Measurements from ENCODE around the gene NEK2. TPM values are rescaled to one million over a fixed set of nuclear protein-coding genes. Genes with fewer than 3 reads are reported as not detected.

The NEK2 gene
- total RNA-seq, 1 experiment from 2014 or later = 45.7 TPM

DNA sequence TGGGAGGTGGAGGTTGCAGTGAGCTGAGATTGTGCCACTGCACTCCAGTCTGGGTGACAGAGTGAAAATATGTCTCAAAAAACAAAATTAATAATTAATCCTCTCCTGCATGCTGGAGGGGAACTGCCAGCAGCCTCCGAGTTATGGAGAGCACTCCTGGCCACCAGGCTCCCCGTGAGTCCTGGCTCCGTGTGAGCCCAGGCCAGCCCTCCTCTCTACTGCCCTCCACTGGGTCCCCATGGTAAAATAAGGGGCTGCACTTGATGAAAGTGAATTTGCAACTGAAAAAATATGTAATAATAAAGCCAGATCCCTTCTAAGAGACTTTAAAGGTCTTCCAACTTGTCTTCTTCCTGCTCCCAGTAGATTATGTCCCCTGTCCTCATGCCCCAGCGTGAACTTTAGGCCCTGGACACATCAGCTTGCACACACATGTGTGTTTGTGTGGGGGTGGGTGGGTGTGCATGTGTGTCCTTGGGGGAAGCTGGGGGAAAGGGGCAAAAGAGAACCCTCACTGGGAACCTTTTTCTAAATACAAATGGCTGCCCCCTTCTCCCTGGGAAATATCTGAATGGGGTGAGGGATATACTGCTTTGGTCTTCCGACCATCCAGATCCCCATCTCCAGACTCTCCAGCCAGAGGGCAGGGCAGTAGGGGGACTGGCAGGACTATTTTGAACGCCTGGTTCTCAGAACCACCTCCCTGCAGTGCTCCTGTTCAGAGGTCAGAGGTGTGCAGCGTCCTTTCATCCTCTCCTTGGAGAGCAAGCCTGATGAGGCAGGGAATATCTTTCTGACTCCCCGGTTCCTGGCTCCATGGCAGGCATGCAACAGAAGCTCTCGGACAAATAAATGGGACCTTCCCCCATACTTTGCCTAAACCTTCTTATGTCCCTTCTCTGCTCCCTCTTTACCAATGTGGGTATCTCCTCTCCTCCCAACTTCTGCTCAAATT is 26.2 kb downstream of the NEK2 start:
- Histone ChIP-seq H3K4me1 (ENCODE audit: insufficient read depth, low read length, poor library complexity, severe bottlenecking) (no peaks in the 10 kb centered on the region), H3K4me3 (ENCODE audit: low read depth, low read length, poor library complexity, severe bottlenecking) (no peak overlapping the region), H3K27me3 (replicated peaks; ENCODE audit: insufficient read depth, low read depth, low read length, poor library complexity) (no peaks in the 10 kb centered on the region), H3K9me3 (ENCODE audit: low read depth, low read length, poor library complexity, severe bottlenecking) (no peaks in the 10 kb centered on the region), H3K27ac (ENCODE audit: low read depth, low read length, poor library complexity, severe bottlenecking) (no peak overlapping the region), H3K36me3 (ENCODE audit: insufficient read depth, low read length, poor library complexity, severe bottlenecking) (no peaks in the 10 kb centered on the region)
- TF ChIP-seq CTCF (conservative IDR thresholded peaks at IDR 0.05; ENCODE audit: low read depth, low read length) (peak; percentile 62), EZH2 (IDR thresholded peaks at IDR 0.05; ENCODE audit: borderline replicate concordance, low read depth, low read length, poor library complexity, severe bottlenecking) (no peak)
- DNase-seq (ENCODE audit: low spot score) = peak; percentile 52
- intact Hi-C loops (cut with micrococcal nuclease; ENCODE audit: unreplicated experiment) = no loop called here
- ChIA-PET POLR2A (ENCODE audit: low non-redundant PET) (no interaction called here), CTCF (no interaction called here)
- BruUV-seq (replicated peaks) = no TSS peak

GRCh38 chr1:211648336-211648735 is 27.1 kb downstream of the NEK2 start:
- no peak for DNase-seq (ENCODE audit: low spot score)
- intact Hi-C loops (cut with micrococcal nuclease; ENCODE audit: unreplicated experiment) = no loop called here
- POLR2A ChIA-PET (ENCODE audit: low non-redundant PET) = no interaction called here

DNA sequence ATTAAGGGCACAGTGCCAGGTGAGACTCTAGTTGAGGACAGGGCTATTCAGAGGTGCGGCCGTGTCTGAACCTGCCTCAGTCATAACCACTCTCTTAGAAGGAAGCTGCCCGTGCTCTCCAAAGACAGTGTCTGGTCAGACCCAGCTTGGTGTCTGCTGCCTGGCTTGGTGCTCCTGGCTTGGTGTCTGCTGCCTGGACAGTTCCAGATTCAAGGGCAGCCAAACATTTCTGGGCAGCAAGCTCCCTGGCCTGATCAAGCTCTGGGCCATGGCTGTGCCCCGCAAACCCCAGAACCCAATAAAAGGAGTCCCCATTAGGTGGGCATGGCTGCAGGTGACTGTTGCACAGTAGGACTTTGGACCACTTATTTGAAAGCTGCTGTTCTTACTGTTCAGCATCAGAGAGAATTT is 27.7 kb downstream of the NEK2 start:
- TF ChIP-seq CTCF (conservative IDR thresholded peaks at IDR 0.05; ENCODE audit: low read depth, low read length) (no peak), EZH2 (IDR thresholded peaks at IDR 0.05; ENCODE audit: borderline replicate concordance, low read depth, low read length, poor library complexity, severe bottlenecking) (no peak)
- Histone ChIP-seq H3K36me3 (ENCODE audit: insufficient read depth, low read length, poor library complexity, severe bottlenecking) (no peaks in the 10 kb centered on the region), H3K9me3 (ENCODE audit: low read depth, low read length, poor library complexity, severe bottlenecking) (no peaks in the 10 kb centered on the region), H3K4me3 (ENCODE audit: low read depth, low read length, poor library complexity, severe bottlenecking) (no peak overlapping the region), H3K4me1 (ENCODE audit: insufficient read depth, low read length, poor library complexity, severe bottlenecking) (peaks cover 4% of the 10 kb centered on the region), H3K27ac (ENCODE audit: low read depth, low read length, poor library complexity, severe bottlenecking) (no peak overlapping the region), H3K27me3 (replicated peaks; ENCODE audit: insufficient read depth, low read depth, low read length, poor library complexity) (no peaks in the 10 kb centered on the region)
- ChIA-PET POLR2A (ENCODE audit: low non-redundant PET) (no interaction called here), CTCF (no interaction called here)
- intact Hi-C loops (cut with micrococcal nuclease; ENCODE audit: unreplicated experiment) = no loop called here
- no TSS peak for BruUV-seq (replicated peaks)
- DNase-seq (ENCODE audit: low spot score) = no peak

More at GRCh38 chr1:211648336-211648735, 27.1 kb downstream of the NEK2 start:
- TF ChIP-seq CTCF (conservative IDR thresholded peaks at IDR 0.05; ENCODE audit: low read depth, low read length) (no peak), EZH2 (IDR thresholded peaks at IDR 0.05; ENCODE audit: borderline replicate concordance, low read depth, low read length, poor library complexity, severe bottlenecking) (no peak)
- CTCF ChIA-PET = no interaction called here
- no peaks in the 10 kb centered on the region for H3K9me3 ChIP-seq (ENCODE audit: low read depth, low read length, poor library complexity, severe bottlenecking)
- no peak overlapping the region for H3K4me3 ChIP-seq (ENCODE audit: low read depth, low read length, poor library complexity, severe bottlenecking)
- H3K4me1 ChIP-seq (ENCODE audit: insufficient read depth, low read length, poor library complexity, severe bottlenecking) = peaks cover 4% of the 10 kb centered on the region
- H3K27ac ChIP-seq (ENCODE audit: low read depth, low read length, poor library complexity, severe bottlenecking) = no peak overlapping the region
- no TSS peak for BruUV-seq (replicated peaks)
- no peaks in the 10 kb centered on the region for H3K36me3 ChIP-seq (ENCODE audit: insufficient read depth, low read length, poor library complexity, severe bottlenecking)
- no peaks in the 10 kb centered on the region for H3K27me3 ChIP-seq (replicated peaks; ENCODE audit: insufficient read depth, low read depth, low read length, poor library complexity)
